ENCODE data around the gene CDH23.

DNA sequence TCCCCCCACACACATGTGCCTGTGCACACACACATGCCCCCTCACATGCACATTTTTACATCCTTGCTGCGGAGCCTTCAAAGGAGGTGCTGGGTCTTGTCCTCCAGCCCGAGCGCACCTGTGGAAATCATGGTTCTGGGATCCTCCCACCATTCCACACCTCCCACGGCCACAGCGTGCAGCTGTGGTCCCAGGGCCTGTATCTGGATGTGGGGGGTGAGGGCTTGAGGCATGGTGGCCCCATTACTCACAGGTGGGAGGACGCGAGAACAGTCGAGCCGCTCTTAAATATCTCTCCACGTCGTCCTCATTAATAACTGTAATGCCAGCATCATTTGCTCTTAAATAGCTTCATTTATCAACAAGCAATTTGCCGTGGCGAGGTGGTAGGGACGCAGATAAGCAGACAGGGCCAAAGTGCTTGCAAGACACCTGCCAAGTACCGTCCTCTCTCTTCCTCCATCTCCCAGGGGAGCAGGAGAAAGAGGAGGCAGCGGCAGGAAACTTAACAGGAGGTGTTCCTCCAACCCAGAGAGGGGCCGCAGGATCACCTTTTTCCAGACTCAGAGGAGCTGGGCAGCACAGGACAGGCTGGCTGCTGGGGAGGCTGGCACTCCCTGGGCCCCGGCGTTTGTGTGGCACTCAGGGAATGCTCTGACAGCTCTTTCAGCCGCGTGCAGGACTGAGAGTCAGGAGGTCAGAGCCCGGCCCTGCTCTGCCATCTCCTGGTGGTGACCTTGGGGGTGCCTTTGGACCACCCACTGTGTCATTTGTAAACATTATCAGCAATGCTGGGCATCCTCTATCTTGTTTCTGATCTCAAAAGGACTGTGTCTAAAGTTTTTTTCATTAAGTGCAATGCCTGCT, 87.4 kb downstream of the CDH23 start:
- TF ChIP-seq CTCF (IDR thresholded peaks at IDR 0.05): no peak
- no peak for TF ChIP-seq POLR2A (IDR thresholded peaks at IDR 0.05)

All from uterus (tissue), 2 donors.